Peyer's patch (tissue), 4 donors: Measurements from ENCODE around the gene SGPP2. TPM values are rescaled to one million over a fixed set of nuclear protein-coding genes. Genes with fewer than 3 reads are reported as not detected.

Experiments used
- DNase-seq, 3 donors: peaks; one replicate each; pipeline ENCODE4 v3.0.0-alpha.2; 2017 to 2019
- H3K27ac ChIP-seq, 4 donors: fragments of 200-600 bp; sonication (generic); one replicate each; pipeline ENCODE4 v1.5.1; 2016 to 2019
- H3K27me3 ChIP-seq, 2 donors: fragments of 200-600 bp; sonication (generic); one replicate each; pipeline ENCODE4 v1.5.1; 2019
- H3K36me3 ChIP-seq, 3 donors: fragments of 200-600 bp; sonication (generic); one replicate each; pipeline ENCODE4 v1.5.1; 2016 to 2019
- H3K4me1 ChIP-seq, 4 donors: fragments of 200-600 bp; sonication (generic); one replicate each; pipeline ENCODE4 v1.5.1; 2016 to 2019
- H3K4me3 ChIP-seq, 4 donors: fragments of 200-600 bp; sonication (generic); 1 replicate in 3 of 4; 2 replicates in 1 of 4; pipeline ENCODE4 v1.5.1; 2016 to 2019; ENCODE audit warnings: mild to moderate bottlenecking in 1 of 4
- H3K9me3 ChIP-seq, 4 donors: fragments of 200-600 bp; sonication (generic); one replicate each; pipeline ENCODE4 v1.5.1; 2016 to 2019; ENCODE audit warnings: mild to moderate bottlenecking in 1 of 4
- CTCF ChIP-seq, 6 experiments: fragments of 450-650 bp in 4 of 6; fragments of 200-600 bp in 2 of 6; sonication (generic) in 1 of 6; IDR thresholded peaks; one replicate each; pipeline ENCODE4 v1.5.1; 2017 to 2019; ENCODE audit warnings: antibody characterized with exemption in 6 of 6, mild to moderate bottlenecking in 3 of 6, moderate library complexity in 1 of 6
- POLR2A ChIP-seq, 2 donors: fragments of 450-650 bp; IDR thresholded peaks; one replicate each; pipeline ENCODE4 v1.5.1; 2017; ENCODE audit warnings: antibody characterized with exemption in 2 of 2, mild to moderate bottlenecking in 2 of 2, moderate library complexity in 2 of 2
- total RNA-seq, 4 donors: library from RNA; depleted of rRNA; stranded (reverse); fragments of >200 nt; gene quantifications; one replicate each; pipeline ENCODE4 v1.1.0, GENCODE V29; 2016

The SGPP2 gene
- total RNA-seq, 4 donors from 2014 or later, result 10.7 to 50.3 (median 46.9) TPM

GRCh38 chr2:222492683-222493082 lies 68.3 kb downstream of the SGPP2 start:
- DNase-seq, result peak in 1 of 3 donors; percentile 52
- TF ChIP-seq POLR2A (IDR thresholded peaks at IDR 0.05), result no peak

GRCh38 chr2:222494104-222494739 lies 69.9 kb downstream of the SGPP2 start:
- no peak for DNase-seq
- H3K4me1 ChIP-seq, result peaks cover 0 to 11% (median 0%) of the 10 kb centered on the region in 4 donors

More at GRCh38 chr2:222492683-222493082, 68.3 kb downstream of the SGPP2 start:
- Histone ChIP-seq H3K4me3 (no peak overlapping the region), H3K27me3 (no peaks in the 10 kb centered on the region), H3K27ac (peak overlapping the region in 1 of 4 donors; percentile 42), H3K4me1 (peaks cover 0 to 11% (median 0%) of the 10 kb centered on the region in 4 donors), H3K9me3 (no peaks in the 10 kb centered on the region), H3K36me3 (no peaks in the 10 kb centered on the region)

GRCh38 chr2:222495388-222495787 lies 71.0 kb downstream of the SGPP2 start:
- Histone ChIP-seq H3K27ac (no peak overlapping the region), H3K36me3 (no peaks in the 10 kb centered on the region), H3K9me3 (no peaks in the 10 kb centered on the region), H3K27me3 (no peaks in the 10 kb centered on the region), H3K4me3 (no peak overlapping the region), H3K4me1 (peaks cover 0 to 11% (median 0%) of the 10 kb centered on the region in 4 donors)
- TF ChIP-seq CTCF (IDR thresholded peaks at IDR 0.05), result no peak
- TF ChIP-seq POLR2A (IDR thresholded peaks at IDR 0.05), result no peak
- no peak for DNase-seq

More at GRCh38 chr2:222494104-222494739, 69.9 kb downstream of the SGPP2 start:
- Histone ChIP-seq H3K9me3 (no peaks in the 10 kb centered on the region), H3K4me3 (no peak overlapping the region), H3K36me3 (no peaks in the 10 kb centered on the region), H3K27ac (no peak overlapping the region), H3K27me3 (no peaks in the 10 kb centered on the region)
- TF ChIP-seq CTCF (IDR thresholded peaks at IDR 0.05), result no peak
- no peak for TF ChIP-seq POLR2A (IDR thresholded peaks at IDR 0.05)

- H3K36me3 ChIP-seq, result no peaks in the 10 kb centered on the region
- H3K27ac ChIP-seq, result no peak overlapping the region
- H3K27me3 ChIP-seq, result no peaks in the 10 kb centered on the region
- H3K4me1 ChIP-seq, result no peaks in the 10 kb centered on the region
- no peak for TF ChIP-seq CTCF (IDR thresholded peaks at IDR 0.05)
- H3K9me3 ChIP-seq, result no peaks in the 10 kb centered on the region
- DNase-seq, result no peak
- H3K4me3 ChIP-seq, result no peak overlapping the region
Measured at GRCh38 chr2:222499226-222499625, 74.9 kb downstream of the SGPP2 start.

GRCh38 chr2:222504191-222504590 lies 79.8 kb downstream of the SGPP2 start:
- DNase-seq, result no peak

More at GRCh38 chr2:222504191-222504590, 79.8 kb downstream of the SGPP2 start:
- no peak for TF ChIP-seq CTCF (IDR thresholded peaks at IDR 0.05)
- Histone ChIP-seq H3K27ac (no peak overlapping the region), H3K27me3 (no peaks in the 10 kb centered on the region), H3K4me1 (peaks cover 0 to 4% (median 0%) of the 10 kb centered on the region in 4 donors), H3K9me3 (no peaks in the 10 kb centered on the region), H3K4me3 (no peak overlapping the region), H3K36me3 (no peaks in the 10 kb centered on the region)
